Right ventricle myocardium superior (tissue), 1 donor: ENCODE results near the gene SNX25. TPM values are rescaled to one million over a fixed set of nuclear protein-coding genes. Genes with fewer than 3 reads are reported as not detected.

ENCODE experiments used
- ATAC-seq: fragments of 200-7000 bp; cut with Tn5 transposase; one replicate; pipeline ENCODE4 v1.9.1; 2020; ENCODE audit warnings: mild to moderate bottlenecking; ENCODE audit not compliant: poor library complexity
- DNase-seq: peaks from one replicate; pipeline ENCODE4 v3.0.0-alpha.2; 2020
- intact Hi-C: fragments of 100-400 bp; cut with DNase I; formaldehyde crosslinking; loops from one replicate; pipeline ENCODE4 v1.11.2; 2022
- total RNA-seq: library from RNA; stranded (reverse); fragmentation: NEBNext Ultra II Directional; extraction: Animal tissue kit (Norgen Biotek cat#: 25700); gene quantifications from one replicate; pipeline ENCODE4 v1.2.1, GENCODE V29; 2021
- donor health status: DM: no; HTN: yes; CAD: no; lungs with severe emphysema.

SNX25 gene
- total RNA-seq, 1 donor from 2014 or later, result 11.1 TPM

DNA sequence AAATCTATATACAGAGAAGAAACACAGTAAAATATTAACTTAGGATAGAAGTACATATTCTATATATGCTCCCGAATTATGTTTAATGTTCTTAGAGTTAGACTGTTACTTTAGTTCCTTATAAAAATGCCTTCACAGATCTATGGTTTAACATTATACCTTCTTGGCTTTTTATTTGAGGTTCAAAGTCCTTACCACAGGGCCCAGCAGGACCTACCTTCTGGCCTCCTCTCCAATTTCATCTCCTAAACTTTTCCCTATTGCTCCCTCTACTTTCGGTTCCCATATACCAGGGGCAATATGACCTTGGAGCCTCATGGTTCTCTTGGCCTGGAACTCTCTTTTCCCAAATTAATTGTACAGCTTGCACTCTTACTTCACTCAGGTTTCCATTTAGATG lies 199.0 kb downstream of the SNX25 start:
- DNase-seq (no peak), ATAC-seq (no peak)
- intact Hi-C loops, result loop anchor here (10.0 kb wide), 1 partner anchor 186 kb away; no protein-coding TSS in a partner anchor

DNA sequence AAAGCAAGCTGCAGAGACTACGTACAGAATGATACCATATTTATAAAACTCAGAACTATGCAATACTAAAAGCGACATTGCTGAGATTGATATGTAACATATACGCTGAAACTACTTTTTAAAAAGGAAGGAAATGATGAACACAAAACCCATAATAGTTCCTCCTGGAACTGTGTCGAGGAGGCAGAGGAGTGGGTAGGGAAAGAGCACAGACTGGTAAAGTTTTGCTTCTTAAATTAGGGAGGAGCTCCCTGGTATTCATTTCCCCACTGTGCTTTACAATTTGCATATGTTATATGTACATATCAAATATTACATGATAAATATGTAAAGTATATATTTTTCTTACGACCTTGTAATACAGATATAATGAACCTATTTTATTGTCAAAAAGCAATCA lies 202.5 kb downstream of the SNX25 start:
- ATAC-seq (no peak), DNase-seq (no peak)
- intact Hi-C loops, result no loop called here

GRCh38 chr4:185412412-185412811 lies 203.0 kb downstream of the SNX25 start:
- intact Hi-C loops, result no loop called here
- no peak for DNase-seq
- peak; percentile 44 for ATAC-seq

Other genes with a start within 250 kb of the SNX25 start
- gene HELT, start 191.1 kb upstream of the SNX25 start, total RNA-seq, result not detected
- 2,290 TPM for gene SLC25A4, start 66.3 kb upstream of the SNX25 start, total RNA-seq
- gene CFAP97, start 5.6 kb upstream of the SNX25 start, total RNA-seq, result 11.3 TPM
- 2.6 TPM for gene LRP2BP, start 186.3 kb downstream of the SNX25 start, total RNA-seq
- gene ANKRD37, start 187.2 kb downstream of the SNX25 start, total RNA-seq, result 22.1 TPM
- 49.4 TPM for gene UFSP2, start 216.4 kb downstream of the SNX25 start, total RNA-seq